ENCODE data around the gene DCTD.

DNA sequence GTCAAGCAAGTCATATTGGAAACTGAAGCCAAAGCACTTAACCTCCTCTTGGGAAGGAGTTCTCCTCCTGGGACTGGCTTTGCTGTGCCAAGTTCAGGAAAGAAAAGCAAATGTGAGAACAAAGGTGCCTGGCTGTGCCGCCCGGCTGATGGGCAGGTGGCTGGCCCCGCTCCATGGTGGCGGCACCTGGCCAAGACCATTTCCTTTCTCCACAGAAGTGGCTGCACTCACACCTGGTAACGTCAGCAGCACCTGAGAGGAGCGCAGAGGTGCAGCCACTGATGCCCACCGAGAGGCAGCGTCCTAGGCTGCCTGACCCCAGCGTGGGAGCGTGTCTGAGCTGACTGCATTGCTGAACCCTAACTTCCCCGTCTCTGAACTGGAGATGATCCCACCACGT is 54.3 kb downstream of the DCTD start:
- TF ChIP-seq, protein P1, sequence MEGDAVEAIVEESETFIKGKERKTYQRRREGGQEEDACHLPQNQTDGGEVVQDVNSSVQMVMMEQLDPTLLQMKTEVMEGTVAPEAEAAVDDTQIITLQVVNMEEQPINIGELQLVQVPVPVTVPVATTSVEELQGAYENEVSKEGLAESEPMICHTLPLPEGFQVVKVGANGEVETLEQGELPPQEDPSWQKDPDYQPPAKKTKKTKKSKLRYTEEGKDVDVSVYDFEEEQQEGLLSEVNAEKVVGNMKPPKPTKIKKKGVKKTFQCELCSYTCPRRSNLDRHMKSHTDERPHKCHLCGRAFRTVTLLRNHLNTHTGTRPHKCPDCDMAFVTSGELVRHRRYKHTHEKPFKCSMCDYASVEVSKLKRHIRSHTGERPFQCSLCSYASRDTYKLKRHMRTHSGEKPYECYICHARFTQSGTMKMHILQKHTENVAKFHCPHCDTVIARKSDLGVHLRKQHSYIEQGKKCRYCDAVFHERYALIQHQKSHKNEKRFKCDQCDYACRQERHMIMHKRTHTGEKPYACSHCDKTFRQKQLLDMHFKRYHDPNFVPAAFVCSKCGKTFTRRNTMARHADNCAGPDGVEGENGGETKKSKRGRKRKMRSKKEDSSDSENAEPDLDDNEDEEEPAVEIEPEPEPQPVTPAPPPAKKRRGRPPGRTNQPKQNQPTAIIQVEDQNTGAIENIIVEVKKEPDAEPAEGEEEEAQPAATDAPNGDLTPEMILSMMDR (IDR thresholded peaks at IDR 0.05; ENCODE audit: poor library complexity), result no peak
- no peak for TF ChIP-seq EZH2phosphoT487 (IDR thresholded peaks at IDR 0.05; ENCODE audit: low read depth, severe bottlenecking, unreplicated experiment)
